ENCODE results near the gene RDH8. TPM values are rescaled to one million over a fixed set of nuclear protein-coding genes. Genes with fewer than 3 reads are reported as not detected.
"Not testable (repeated sequence)": the region's sequence is repeated elsewhere in the genome, so short reads cannot be mapped to it uniquely, and the experiment has no call there.

Gene RDH8
- total and polyA plus RNA-seq, 10 of the 15 experiments (the other 5 are each of a cell fraction or from before 2014, with no cell fraction given), result 0.04 to 0.58 (median 0.05) TPM; not detected in 7

DNA sequence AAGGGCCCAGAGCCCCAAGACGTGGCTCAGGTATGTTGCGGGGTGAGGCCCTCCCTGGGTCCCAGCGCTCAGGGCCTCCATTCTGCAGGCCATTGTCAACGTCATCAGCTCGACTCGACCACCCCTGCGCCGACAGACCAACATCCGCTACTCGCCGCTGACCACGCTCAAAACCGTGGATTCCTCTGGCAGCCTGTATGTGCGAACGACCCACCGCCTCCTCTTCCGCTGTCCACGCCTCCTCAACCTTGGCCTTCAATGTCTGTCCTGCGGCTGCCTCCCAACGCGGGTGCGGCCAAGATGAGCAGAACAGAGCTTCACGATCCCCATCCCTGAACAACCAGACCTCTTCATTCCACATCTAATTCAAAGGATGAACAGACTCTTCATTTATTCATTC lies 8.2 kb downstream of the RDH8 start:
- Histone ChIP-seq H3K27me3 (replicated peaks in 1 of 2; ENCODE audit: control insufficient read depth in 2 of 2, insufficient read depth in 2 of 2, low read length in 1 of 2) (no peaks in the 10 kb centered on the region), H2AFZ (ENCODE audit: control insufficient read depth, low read depth, low read length) (no peak overlapping the region), H3K9me3 (replicated peaks; ENCODE audit: control insufficient read depth, insufficient read depth, low read length) (no peaks in the 10 kb centered on the region), H3K79me2 (ENCODE audit: control insufficient read depth, insufficient read depth, low read length) (no peaks in the 10 kb centered on the region), H4K20me1 (ENCODE audit: control insufficient read depth, insufficient read depth) (no peaks in the 10 kb centered on the region), H3K9ac (ENCODE audit: control insufficient read depth, insufficient read depth, low read length) (no peak overlapping the region), H3K4me2 (ENCODE audit: control insufficient read depth, insufficient read depth) (no peak overlapping the region), H3K4me3 (no peak overlapping the region), H3K27ac (ENCODE audit: control insufficient read depth, insufficient read depth) (no peak overlapping the region), H3K4me1 (ENCODE audit: control insufficient read depth, insufficient read depth, low read length) (no peaks in the 10 kb centered on the region), H3K36me3 (ENCODE audit: control insufficient read depth in 2 of 2, insufficient read depth in 2 of 2, low read length in 1 of 2) (no peaks in the 10 kb centered on the region)
- ChIA-PET SMC1A (ENCODE audit: uncharacterized antibody, unreplicated experiment) (interaction anchor here (1.1 kb wide), 1 partner anchor 68 kb away, joined by 3 read pairs; no protein-coding TSS in a partner anchor), CTCF (interaction anchor here (0.9 to 1.2 kb wide), 2 partner anchors 21 to 89 kb away, joined by 4 to 6 read pairs; no protein-coding TSS in a partner anchor), RAD21 (ENCODE audit: unreplicated experiment) (no interaction called here), POLR2A (no interaction called here)
- ATAC-seq (no peak), DNase-seq (ENCODE audit: low read depth, low spot score) (no peak), FAIRE-seq (no peak)
- BruUV-seq (replicated peaks), result no TSS peak
- no peak for TF ChIP-seq NBN (IDR thresholded peaks at IDR 0.05)
- no peak for TF ChIP-seq MEF2A (IDR thresholded peaks at IDR 0.05; ENCODE audit: insufficient read depth, low read depth, low read length)
- no peak for TF ChIP-seq ZNF217 (IDR thresholded peaks at IDR 0.05)
- no peak for TF ChIP-seq ZBED1 (IDR thresholded peaks at IDR 0.05; ENCODE audit: borderline replicate concordance)
- no peak for TF ChIP-seq ZNF24 (IDR thresholded peaks at IDR 0.05)
- TF ChIP-seq CHD2 (IDR thresholded peaks at IDR 0.05; ENCODE audit: borderline replicate concordance, low read depth, low read length), result no peak
- WGBS (ENCODE audit: insufficient coverage, insufficient replicate concordance, low lambda C conversion rate, missing lambda C conversion rate), result 66% methylated on average over 23 of the region's 23 CpGs
- in situ Hi-C loops (cut with MboI), result no loop called here
- intact Hi-C loops (cut with micrococcal nuclease; ENCODE audit: unreplicated experiment), result no loop called here

DNA sequence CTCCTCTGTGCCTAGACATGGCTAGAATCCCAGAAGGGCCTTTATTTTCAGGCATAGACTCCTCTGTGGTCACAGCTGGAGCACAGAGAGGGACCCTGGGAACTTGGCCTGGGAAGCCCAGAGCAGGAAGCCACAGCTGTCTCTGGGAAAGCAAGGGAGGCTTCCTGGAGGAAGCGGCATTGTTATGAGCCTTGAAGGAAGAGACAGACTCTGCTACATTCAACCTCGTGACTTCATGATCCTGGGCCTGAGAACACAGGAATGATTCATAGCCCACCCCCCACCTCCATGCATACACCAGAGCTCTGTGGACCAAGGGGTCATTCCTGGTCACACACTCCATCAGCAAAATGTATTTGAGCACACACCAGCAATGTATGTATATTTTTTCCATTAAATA lies 8.6 kb downstream of the RDH8 start:
- no peaks in the 10 kb centered on the region for H3K9me3 ChIP-seq (replicated peaks; ENCODE audit: control insufficient read depth, insufficient read depth, low read length)
- no peaks in the 10 kb centered on the region for H3K27me3 ChIP-seq (replicated peaks in 1 of 2; ENCODE audit: control insufficient read depth in 2 of 2, insufficient read depth in 2 of 2, low read length in 1 of 2)
- no peak overlapping the region for H3K9ac ChIP-seq (ENCODE audit: control insufficient read depth, insufficient read depth, low read length)
- H3K27ac ChIP-seq (ENCODE audit: control insufficient read depth, insufficient read depth), result no peak overlapping the region
- no peaks in the 10 kb centered on the region for H3K36me3 ChIP-seq (ENCODE audit: control insufficient read depth in 2 of 2, insufficient read depth in 2 of 2, low read length in 1 of 2)
- in situ Hi-C loops (cut with MboI), result no loop called here
- no peaks in the 10 kb centered on the region for H3K79me2 ChIP-seq (ENCODE audit: control insufficient read depth, insufficient read depth, low read length)
- no peaks in the 10 kb centered on the region for H4K20me1 ChIP-seq (ENCODE audit: control insufficient read depth, insufficient read depth)
- ChIA-PET SMC1A (ENCODE audit: uncharacterized antibody, unreplicated experiment) (no interaction called here), CTCF (interaction anchor here (0.7 to 1.2 kb wide), 3 partner anchors 21 to 230 kb away, joined by 3 to 6 read pairs (median 4); partner anchors contain the start of gene MRPL4), RAD21 (ENCODE audit: unreplicated experiment) (no interaction called here), POLR2A (no interaction called here)
- H3K4me2 ChIP-seq (ENCODE audit: control insufficient read depth, insufficient read depth), result no peak overlapping the region
- BruUV-seq (replicated peaks), result no TSS peak
- H3K4me3 ChIP-seq, result no peak overlapping the region
- ATAC-seq (no peak), FAIRE-seq (no peak), DNase-seq (ENCODE audit: low read depth, low spot score) (no peak)
- intact Hi-C loops (cut with micrococcal nuclease; ENCODE audit: unreplicated experiment), result no loop called here
- H3K4me1 ChIP-seq (ENCODE audit: control insufficient read depth, insufficient read depth, low read length), result no peaks in the 10 kb centered on the region
- H2AFZ ChIP-seq (ENCODE audit: control insufficient read depth, low read depth, low read length), result no peak overlapping the region
- TF ChIP-seq EZH2 (IDR thresholded peaks at IDR 0.05; ENCODE audit: borderline replicate concordance, control insufficient read depth, low read depth, low read length), result no peak
- 10% methylated on average over 2 of the region's 2 CpGs for WGBS (ENCODE audit: insufficient coverage, insufficient replicate concordance, low lambda C conversion rate, missing lambda C conversion rate)

- RAD21 ChIA-PET (ENCODE audit: unreplicated experiment), result interaction anchor here (0.9 kb wide), 1 partner anchor 91 kb away, joined by 3 read pairs; no protein-coding TSS in a partner anchor
- WGBS (ENCODE audit: insufficient coverage, insufficient replicate concordance, low lambda C conversion rate, missing lambda C conversion rate), result 59% methylated on average over 5 of the region's 5 CpGs
- H4K20me1 ChIP-seq (ENCODE audit: control insufficient read depth, insufficient read depth); H3K4me3 ChIP-seq; in situ Hi-C loops (cut with MboI); SMC1A ChIA-PET (ENCODE audit: uncharacterized antibody, unreplicated experiment); H3K36me3 ChIP-seq (ENCODE audit: control insufficient read depth in 2 of 2, insufficient read depth in 2 of 2, low read length in 1 of 2); H3K9ac ChIP-seq (ENCODE audit: control insufficient read depth, insufficient read depth, low read length); H3K4me2 ChIP-seq (ENCODE audit: control insufficient read depth, insufficient read depth); H3K9me3 ChIP-seq (replicated peaks; ENCODE audit: control insufficient read depth, insufficient read depth, low read length); POLR2A ChIA-PET; H2AFZ ChIP-seq (ENCODE audit: control insufficient read depth, low read depth, low read length); BruUV-seq (replicated peaks); H3K4me1 ChIP-seq (ENCODE audit: control insufficient read depth, insufficient read depth, low read length); H3K79me2 ChIP-seq (ENCODE audit: control insufficient read depth, insufficient read depth, low read length); intact Hi-C loops (cut with micrococcal nuclease; ENCODE audit: unreplicated experiment); DNase-seq (ENCODE audit: low read depth, low spot score); H3K27me3 ChIP-seq (replicated peaks in 1 of 2; ENCODE audit: control insufficient read depth in 2 of 2, insufficient read depth in 2 of 2, low read length in 1 of 2); FAIRE-seq; ATAC-seq; CTCF ChIA-PET; H3K27ac ChIP-seq (ENCODE audit: control insufficient read depth, insufficient read depth): not testable (repeated sequence)
These were observed 9.8 kb downstream of the RDH8 start for GRCh38 chr19:10023096-10023495.

Data from GM12878 (cell line).